G401 (cell line): ENCODE data around the gene PIGU. TPM values are rescaled to one million over a fixed set of nuclear protein-coding genes. Genes with fewer than 3 reads are reported as not detected.

Source experiments
- DNase-seq: peaks from one replicate; pipeline ENCODE4 v3.0.0-alpha.2; 2015; ENCODE audit warnings: low spot score
- in situ Hi-C: cut with HindIII; loops from 2 replicates; pipeline ENCODE4 v1.10.0; 2016; ENCODE audit warnings: low sequenced_read_pairs, mixed read lengths
- total RNA-seq: library from RNA; depleted of rRNA; stranded (reverse); fragments of >200 nt; shearing (Covaris generic); gene quantifications from 2 replicates; pipeline ENCODE4 v1.2.3, GENCODE V29; 2014

PIGU gene
- total RNA-seq, 1 experiment from 2014 or later = 11.8 TPM

GRCh38 chr20:34583544-34583943 is 93.3 kb downstream of the PIGU start:
- DNase-seq = no peak
- in situ Hi-C loops = no loop called here

GRCh38 chr20:34582911-34583310 is 94.0 kb downstream of the PIGU start:
- DNase-seq = no peak
- in situ Hi-C loops = no loop called here

- no peak for DNase-seq
- in situ Hi-C loops = no loop called here
Measured at GRCh38 chr20:34582221-34582620, 94.7 kb downstream of the PIGU start.

- in situ Hi-C loops = no loop called here
- no peak for DNase-seq
Measured at GRCh38 chr20:34581341-34582184, 95.3 kb downstream of the PIGU start.

GRCh38 chr20:34579979-34580940 is 96.6 kb downstream of the PIGU start:
- DNase-seq = no peak
- in situ Hi-C loops = no loop called here

GRCh38 chr20:34579191-34579978 is 97.5 kb downstream of the PIGU start:
- DNase-seq = peak; percentile 95
- in situ Hi-C loops = no loop called here

GRCh38 chr20:34578521-34578920 is 98.4 kb downstream of the PIGU start:
- in situ Hi-C loops = no loop called here
- DNase-seq = peak; percentile 89

GRCh38 chr20:34578025-34578424 is 98.9 kb downstream of the PIGU start:
- in situ Hi-C loops = no loop called here
- DNase-seq = no peak

GRCh38 chr20:34577061-34577460 is 99.8 kb downstream of the PIGU start:
- no peak for DNase-seq
- in situ Hi-C loops = no loop called here

- in situ Hi-C loops = no loop called here
- DNase-seq = no peak
Measured at GRCh38 chr20:34575756-34576155, 101.1 kb downstream of the PIGU start.

GRCh38 chr20:34575271-34575670 is 101.6 kb downstream of the PIGU start:
- in situ Hi-C loops = no loop called here

GRCh38 chr20:34574861-34575260 is 102.0 kb downstream of the PIGU start:
- no peak for DNase-seq
- in situ Hi-C loops = no loop called here

More at GRCh38 chr20:34575271-34575670, 101.6 kb downstream of the PIGU start:
- no peak for DNase-seq

- no peak for DNase-seq
- in situ Hi-C loops = no loop called here
Measured at GRCh38 chr20:34574426-34574825, 102.5 kb downstream of the PIGU start.

GRCh38 chr20:34573541-34574300 is 103.2 kb downstream of the PIGU start:
- in situ Hi-C loops = no loop called here
- no peak for DNase-seq

GRCh38 chr20:34571753-34572152 is 105.1 kb downstream of the PIGU start:
- DNase-seq = no peak
- in situ Hi-C loops = no loop called here

GRCh38 chr20:34570859-34571306 is 106.0 kb downstream of the PIGU start:
- in situ Hi-C loops = no loop called here

GRCh38 chr20:34569598-34569997 is 107.3 kb downstream of the PIGU start:
- no peak for DNase-seq
- in situ Hi-C loops = no loop called here

More at GRCh38 chr20:34570859-34571306, 106.0 kb downstream of the PIGU start:
- no peak for DNase-seq
